Measurements from ENCODE around the gene MAP2K7.
A peak's percentile ranks its signal among the peaks of the same experiment; 100 is the strongest.

Gene MAP2K7

DNA sequence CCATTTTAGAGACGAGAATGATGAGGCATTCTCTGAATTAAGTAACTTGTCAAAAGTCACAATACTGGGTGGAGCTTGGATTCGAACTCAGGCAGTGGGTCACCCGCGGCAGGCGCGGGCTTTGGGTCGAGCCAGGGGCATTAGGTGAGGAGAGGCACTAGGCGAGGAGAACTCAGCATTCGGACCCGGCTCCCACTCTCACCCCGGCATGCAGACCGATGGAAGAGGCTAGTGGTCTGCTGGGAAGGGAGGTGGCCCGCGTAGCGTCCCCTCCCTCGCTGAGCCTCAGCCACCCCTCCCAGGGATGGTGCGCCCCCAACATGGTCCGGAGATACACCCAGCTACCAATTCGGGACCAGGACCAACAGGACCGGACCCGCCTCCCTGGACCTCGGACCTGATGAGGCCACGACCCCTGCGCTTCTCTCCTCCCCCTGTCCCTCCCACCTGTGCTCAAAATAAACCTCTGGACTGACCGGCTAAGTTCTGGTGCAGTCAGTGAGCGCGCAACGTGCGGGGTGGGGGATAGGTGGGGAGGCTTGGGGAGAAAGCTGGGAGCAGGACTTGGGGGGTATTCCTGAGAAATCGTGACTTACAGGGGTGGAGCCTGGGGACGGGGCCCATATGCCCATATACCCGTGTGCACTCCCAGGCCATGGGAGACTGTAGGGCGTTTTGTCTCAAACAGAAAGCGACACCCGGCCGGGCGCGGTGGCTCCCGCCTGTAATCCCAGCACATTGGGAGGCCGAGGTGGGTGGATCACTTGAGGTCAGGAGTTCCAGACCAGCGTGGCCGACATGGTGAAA is 15.1 kb downstream of the MAP2K7 start:
- no peak overlapping the region for H3K4me3 ChIP-seq (replicated peaks; ENCODE audit: low read depth, low read length)
- TF ChIP-seq, protein P1, sequence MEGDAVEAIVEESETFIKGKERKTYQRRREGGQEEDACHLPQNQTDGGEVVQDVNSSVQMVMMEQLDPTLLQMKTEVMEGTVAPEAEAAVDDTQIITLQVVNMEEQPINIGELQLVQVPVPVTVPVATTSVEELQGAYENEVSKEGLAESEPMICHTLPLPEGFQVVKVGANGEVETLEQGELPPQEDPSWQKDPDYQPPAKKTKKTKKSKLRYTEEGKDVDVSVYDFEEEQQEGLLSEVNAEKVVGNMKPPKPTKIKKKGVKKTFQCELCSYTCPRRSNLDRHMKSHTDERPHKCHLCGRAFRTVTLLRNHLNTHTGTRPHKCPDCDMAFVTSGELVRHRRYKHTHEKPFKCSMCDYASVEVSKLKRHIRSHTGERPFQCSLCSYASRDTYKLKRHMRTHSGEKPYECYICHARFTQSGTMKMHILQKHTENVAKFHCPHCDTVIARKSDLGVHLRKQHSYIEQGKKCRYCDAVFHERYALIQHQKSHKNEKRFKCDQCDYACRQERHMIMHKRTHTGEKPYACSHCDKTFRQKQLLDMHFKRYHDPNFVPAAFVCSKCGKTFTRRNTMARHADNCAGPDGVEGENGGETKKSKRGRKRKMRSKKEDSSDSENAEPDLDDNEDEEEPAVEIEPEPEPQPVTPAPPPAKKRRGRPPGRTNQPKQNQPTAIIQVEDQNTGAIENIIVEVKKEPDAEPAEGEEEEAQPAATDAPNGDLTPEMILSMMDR (IDR thresholded peaks at IDR 0.05; ENCODE audit: low read length, missing control alignments), result no peak
- no peak for DNase-seq (ENCODE audit: low read depth)

DNA sequence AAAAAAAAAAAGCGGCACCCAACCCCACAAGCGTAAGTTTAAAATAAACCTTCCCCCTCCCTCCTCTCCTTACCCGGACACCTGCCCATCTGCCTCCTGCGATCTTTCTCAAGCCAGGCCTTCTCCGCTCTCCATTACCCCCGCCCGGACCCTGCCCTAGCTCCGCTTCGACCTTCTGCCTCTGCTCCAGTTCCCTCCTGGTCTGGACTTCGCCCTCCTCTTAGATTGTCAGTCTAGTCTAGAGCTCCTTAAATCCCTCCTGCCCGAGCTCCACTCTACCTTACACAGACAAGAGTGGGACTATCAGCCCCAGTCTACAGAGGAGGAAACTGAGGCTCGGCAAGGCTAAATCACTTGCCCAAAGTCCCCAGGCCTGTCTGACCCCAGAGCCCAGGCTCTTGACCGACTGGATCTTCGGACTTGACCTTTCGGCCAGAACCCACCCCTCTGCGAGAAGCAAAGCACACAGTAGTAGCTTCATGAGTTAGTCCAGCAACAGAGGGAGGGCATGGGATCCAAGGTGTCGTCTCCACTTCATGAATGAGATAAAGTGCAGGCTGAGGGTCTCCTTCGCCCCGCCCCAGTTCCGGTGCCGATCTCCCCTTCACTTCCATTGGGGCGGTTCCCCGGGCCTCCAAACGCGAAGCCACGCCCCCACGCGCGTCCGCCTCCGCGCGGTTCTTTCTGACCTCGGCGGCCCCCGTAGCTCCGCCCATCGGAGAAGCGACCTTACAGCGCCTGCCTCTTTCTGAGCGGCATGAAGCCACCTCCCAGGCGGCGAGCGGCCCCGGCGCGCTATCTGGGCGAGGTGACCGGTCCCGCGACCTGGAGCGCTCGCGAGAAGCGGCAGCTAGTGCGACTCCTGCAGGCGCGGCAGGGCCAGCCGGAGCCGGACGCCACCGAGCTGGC is 16.2 kb downstream of the MAP2K7 start, which contains the start of gene SNAPC2:
Gene SNAPC2, plus strand, starts transcription at position 729 of the 909 bp plus-strand sequence. Its CDS starts 29 bp downstream, at position 758.
- TF ChIP-seq, protein P1 (IDR thresholded peaks at IDR 0.05; ENCODE audit: low read length, missing control alignments), result no peak
- DNase-seq (ENCODE audit: low read depth), result peak; percentile 95
- H3K4me3 ChIP-seq (replicated peaks; ENCODE audit: low read depth, low read length), result peak within 1 kb of the TSS; percentile 68

- peak overlapping the region; percentile 68 for H3K4me3 ChIP-seq (replicated peaks; ENCODE audit: low read depth, low read length)
- DNase-seq (ENCODE audit: low read depth), result peak; percentile 98
- TF ChIP-seq, protein P1 (IDR thresholded peaks at IDR 0.05; ENCODE audit: low read length, missing control alignments), result no peak
Observed at GRCh38 chr19:7920519-7921301, 17.0 kb downstream of the MAP2K7 start.

GRCh38 chr19:7921302-7921966 is 17.8 kb downstream of the MAP2K7 start:
- no peak for DNase-seq (ENCODE audit: low read depth)
- TF ChIP-seq, protein P1 (IDR thresholded peaks at IDR 0.05; ENCODE audit: low read length, missing control alignments), result no peak
- peak overlapping the region; percentile 64 for H3K4me3 ChIP-seq (replicated peaks; ENCODE audit: low read depth, low read length)

GRCh38 chr19:7921967-7922835 is 18.5 kb downstream of the MAP2K7 start:
- TF ChIP-seq, protein P1 (IDR thresholded peaks at IDR 0.05; ENCODE audit: low read length, missing control alignments), result no peak
- no peak for DNase-seq (ENCODE audit: low read depth)
- H3K4me3 ChIP-seq (replicated peaks; ENCODE audit: low read depth, low read length), result peak overlapping the region; percentile 64

All from fibroblast of pulmonary artery (primary cell).